K562 (cell line): ENCODE results near the gene TRPM6.

Experiments
- CHD2 ChIP-seq: IDR thresholded peaks from 2 replicates; pipeline ENCODE4 v1.6.1; 2011; ENCODE audit warnings: low read depth, low read length
- CTCF ChIP-seq, 3 experiments: IDR thresholded peaks in 2 of 3; conservative IDR thresholded peaks in 1 of 3; 2 replicates each; pipeline ENCODE4 v1.5.1; 2011 to 2012; ENCODE audit warnings: low read length in 3 of 3, mild to moderate bottlenecking in 3 of 3, control low read depth in 2 of 3, improper control_type of control experiment in 1 of 3, inconsistent platforms in 1 of 3, low read depth in 1 of 3, mixed read lengths in 1 of 3, moderate library complexity in 1 of 3; ENCODE audit not compliant: insufficient read depth in 2 of 3
- HDAC6 ChIP-seq: IDR thresholded peaks from 2 replicates; pipeline ENCODE4 v1.6.1; 2012; ENCODE audit warnings: low read depth, mild to moderate bottlenecking, control low read depth, inconsistent platforms, low read length, moderate library complexity
- HMGN3 ChIP-seq: IDR thresholded peaks from 2 replicates; pipeline ENCODE4 v1.6.1; 2011; ENCODE audit warnings: borderline replicate concordance, low read depth, mild to moderate bottlenecking, mixed read lengths, low read length; ENCODE audit not compliant: insufficient read length; ENCODE audit errors: extremely low read depth
- NFIC ChIP-seq: fragments of 450-650 bp; IDR thresholded peaks from 2 replicates; pipeline ENCODE4 v1.6.1; 2017; ENCODE audit warnings: mild to moderate bottlenecking, inconsistent platforms
- POLR2AphosphoS5 ChIP-seq: IDR thresholded peaks from 2 replicates; pipeline ENCODE4 v1.6.1; 2011; ENCODE audit warnings: mild to moderate bottlenecking, low read depth, low read length, moderate library complexity; ENCODE audit not compliant: control insufficient read depth, insufficient read depth
- TAF1 ChIP-seq: IDR thresholded peaks from 2 replicates; pipeline ENCODE4 v1.6.1; 2011; ENCODE audit warnings: mild to moderate bottlenecking, low read length, moderate library complexity; ENCODE audit not compliant: insufficient read depth, control insufficient read depth, severe bottlenecking; ENCODE audit errors: extremely low read depth
- ZNF778 ChIP-seq: fragments of 450-650 bp; formaldehyde crosslinking; IDR thresholded peaks from 2 replicates; pipeline ENCODE4 v1.4.0; 2020; ENCODE audit warnings: mild to moderate bottlenecking, moderate library complexity
- TF ChIP-seq, protein P1 (sequence below): sonication (generic); formaldehyde crosslinking; IDR thresholded peaks from 2 replicates; pipeline ENCODE4 v1.5.0; 2020; ENCODE audit warnings: missing genetic modification reagents
- TF ChIP-seq, protein P2 (sequence below): sonication (generic); formaldehyde crosslinking; IDR thresholded peaks from 2 replicates; pipeline ENCODE4 v1.8.1; 2023; ENCODE audit warnings: mild to moderate bottlenecking, missing genetic modification reagents

GRCh38 chr9:74861773-74862474, 25.8 kb downstream of the TRPM6 start:
- TF ChIP-seq HDAC6 (no peak), NFIC (no peak), CHD2 (no peak), CTCF (IDR thresholded peaks at IDR 0.05 in 2 of 3, conservative IDR thresholded peaks at IDR 0.05 in 1 of 3; ENCODE audit: insufficient read depth in 2 of 3, low read depth in 1 of 3, low read length in 3 of 3) (no peak), POLR2AphosphoS5 (no peak), TAF1 (no peak), ZNF778 (CRISPR knock-in tag) (no peak), HMGN3 (no peak)
- TF ChIP-seq, protein P1, sequence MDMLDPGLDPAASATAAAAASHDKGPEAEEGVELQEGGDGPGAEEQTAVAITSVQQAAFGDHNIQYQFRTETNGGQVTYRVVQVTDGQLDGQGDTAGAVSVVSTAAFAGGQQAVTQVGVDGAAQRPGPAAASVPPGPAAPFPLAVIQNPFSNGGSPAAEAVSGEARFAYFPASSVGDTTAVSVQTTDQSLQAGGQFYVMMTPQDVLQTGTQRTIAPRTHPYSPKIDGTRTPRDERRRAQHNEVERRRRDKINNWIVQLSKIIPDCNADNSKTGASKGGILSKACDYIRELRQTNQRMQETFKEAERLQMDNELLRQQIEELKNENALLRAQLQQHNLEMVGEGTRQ (CRISPR knock-in tag): no peak
- TF ChIP-seq, protein P2, sequence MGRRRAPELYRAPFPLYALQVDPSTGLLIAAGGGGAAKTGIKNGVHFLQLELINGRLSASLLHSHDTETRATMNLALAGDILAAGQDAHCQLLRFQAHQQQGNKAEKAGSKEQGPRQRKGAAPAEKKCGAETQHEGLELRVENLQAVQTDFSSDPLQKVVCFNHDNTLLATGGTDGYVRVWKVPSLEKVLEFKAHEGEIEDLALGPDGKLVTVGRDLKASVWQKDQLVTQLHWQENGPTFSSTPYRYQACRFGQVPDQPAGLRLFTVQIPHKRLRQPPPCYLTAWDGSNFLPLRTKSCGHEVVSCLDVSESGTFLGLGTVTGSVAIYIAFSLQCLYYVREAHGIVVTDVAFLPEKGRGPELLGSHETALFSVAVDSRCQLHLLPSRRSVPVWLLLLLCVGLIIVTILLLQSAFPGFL (CRISPR knock-in tag): no peak
